GM12878 (cell line): ENCODE measurements around the gene PROM1. TPM values are rescaled to one million over a fixed set of nuclear protein-coding genes. Genes with fewer than 3 reads are reported as not detected.

Source experiments
- BACH1 ChIP-seq: fragments of 450-650 bp; IDR thresholded peaks from 2 replicates; pipeline ENCODE4 v1.6.1; 2017; ENCODE audit warnings: mild to moderate bottlenecking, borderline replicate concordance
- BRCA1 ChIP-seq: IDR thresholded peaks from 2 replicates; pipeline ENCODE4 v1.6.1; 2011; ENCODE audit warnings: low read depth, low read length, improper control_type of control experiment
- HDAC2 ChIP-seq: fragments of 200-600 bp; sonication (generic); IDR thresholded peaks from 2 replicates; pipeline ENCODE4 v1.6.1; 2017
- KDM1A ChIP-seq: fragments of 200-600 bp; sonication (generic); IDR thresholded peaks from 2 replicates; pipeline ENCODE4 v1.6.1; 2016; ENCODE audit warnings: borderline replicate concordance
- LARP7 ChIP-seq: fragments of 450-650 bp; IDR thresholded peaks from 2 replicates; pipeline ENCODE4 v1.6.1; 2017; ENCODE audit warnings: mild to moderate bottlenecking
- POLR2A ChIP-seq: IDR thresholded peaks from 2 replicates; pipeline ENCODE4 v1.6.1; 2011; ENCODE audit warnings: low read depth, mild to moderate bottlenecking, low read length
- SREBF2 ChIP-seq: IDR thresholded peaks from 2 replicates; pipeline ENCODE4 v1.6.1; 2012; ENCODE audit warnings: mild to moderate bottlenecking, low read length
- ZNF592 ChIP-seq: fragments of 450-650 bp; IDR thresholded peaks from 2 replicates; pipeline ENCODE4 v1.6.1; 2017; ENCODE audit warnings: mild to moderate bottlenecking, moderate library complexity
- ZNF687 ChIP-seq: fragments of 450-650 bp; IDR thresholded peaks from 2 replicates; pipeline ENCODE4 v1.6.1; 2017; ENCODE audit warnings: mild to moderate bottlenecking, moderate library complexity
- polyA plus RNA-seq, 11 experiments: library from polyadenylated mRNA; depleted of rRNA in 4 of 11; unstranded in 6 of 11; stranded (reverse) in 5 of 11; fragments of >200 nt; fragmentation: Nextera tagmentation in 4 of 11; fragmentation: Illumina TruSeq in 1 of 11; extraction: Ambion mirVana in 4 of 11; extraction: Trizol in 1 of 11; gene quantifications; 1 replicate in 1 of 11; 2 replicates in 10 of 11; pipeline versions ENCODE4 v1.2.1 to v1.2.3, GENCODE V29; 2011 to 2016; ENCODE audit warnings: inconsistent platforms in 2 of 11, missing spikeins in 2 of 11, low read depth in 1 of 11
- total RNA-seq, 4 experiments: library from RNA; depleted of rRNA in 3 of 4; stranded (reverse); fragments of >200 nt in 3 of 4; fragmentation: Illumina TruSeq in 1 of 4; extraction: Trizol in 1 of 4; gene quantifications; 2 replicates each; pipeline versions ENCODE4 v1.2.1 to v1.2.3, GENCODE V29; 2013 to 2021

The PROM1 gene
- total and polyA plus RNA-seq, 10 of the 15 experiments (the other 5 are each of a cell fraction or from before 2014, with no cell fraction given), result 0.08 to 0.31 (median 0.18) TPM; not detected in 7

- TF ChIP-seq ZNF592, result no peak
- no peak for TF ChIP-seq LARP7
- no peak for TF ChIP-seq POLR2A
- no peak for TF ChIP-seq BRCA1
- no peak for TF ChIP-seq KDM1A
- no peak for TF ChIP-seq HDAC2
- no peak for TF ChIP-seq SREBF2
- no peak for TF ChIP-seq ZNF687
- TF ChIP-seq BACH1, result no peak
- TF ChIP-seq, all 136 proteins: peak for 0
Measured at GRCh38 chr4:16100833-16101232, 17.0 kb upstream of the PROM1 start (continued).
